Naive B cell (primary cell): ENCODE results near the gene SERHL2. TPM values are rescaled to one million over a fixed set of nuclear protein-coding genes. Genes with fewer than 3 reads are reported as not detected.
"Not testable (repeated sequence)": the region's sequence is repeated elsewhere in the genome, so short reads cannot be mapped to it uniquely, and the experiment has no call there.

Experiments
- ATAC-seq, 2 donors: fragments of 150-1000 bp; cut with Tn5 transposase; 2 replicates each; pipeline ENCODE4 v1.10.0; 2021; ENCODE audit warnings: low read depth in 2 of 2, mild to moderate bottlenecking in 2 of 2, moderate library complexity in 2 of 2
- DNase-seq: peaks from one replicate; pipeline ENCODE4 v3.0.0; 2022
- H3K27ac Mint-ChIP-seq, 6 donors: one replicate each; pipeline ENCODE4 v1.8.0; 2020 to 2022; ENCODE audit warnings: mild to moderate bottlenecking in 6 of 6, mixed read lengths in 6 of 6, moderate library complexity in 5 of 6, inconsistent platforms in 2 of 6
- H3K27me3 Mint-ChIP-seq, 3 donors: one replicate each; pipeline ENCODE4 v1.8.0; 2021 to 2022; ENCODE audit warnings: mixed read lengths in 3 of 3, mild to moderate bottlenecking in 1 of 3
- H3K36me3 Mint-ChIP-seq, 2 donors: one replicate each; pipeline ENCODE4 v1.8.0; 2020 to 2022; ENCODE audit warnings: mixed read lengths in 2 of 2, inconsistent platforms in 1 of 2, mild to moderate bottlenecking in 1 of 2
- H3K4me1 Mint-ChIP-seq, 3 donors: one replicate each; pipeline ENCODE4 v1.8.0; 2020 to 2022; ENCODE audit warnings: mixed read lengths in 3 of 3, inconsistent platforms in 1 of 3, mild to moderate bottlenecking in 1 of 3, moderate library complexity in 1 of 3
- H3K4me3 Mint-ChIP-seq, 8 donors: one replicate each; pipeline ENCODE4 v1.8.0; 2020 to 2022; ENCODE audit warnings: mild to moderate bottlenecking in 8 of 8, mixed read lengths in 8 of 8, moderate library complexity in 8 of 8, inconsistent platforms in 2 of 8
- H3K9me3 Mint-ChIP-seq, 7 donors: one replicate each; pipeline ENCODE4 v1.8.0; 2020 to 2022; ENCODE audit warnings: mixed read lengths in 7 of 7, mild to moderate bottlenecking in 5 of 7, inconsistent platforms in 2 of 7, moderate library complexity in 1 of 7
- polyA plus RNA-seq, 6 donors: library from polyadenylated mRNA; unstranded; fragments of 300-500 nt; fragmentation: Illumina TruSeq; gene quantifications; one replicate each; pipeline ENCODE4 v1.2.3, GENCODE V29; 2021; ENCODE audit warnings: low read depth in 6 of 6

SERHL2 gene
- polyA plus RNA-seq, 6 donors from 2014 or later: 4.8 to 8.4 (median 5.6) TPM; not detected in 1

DNA sequence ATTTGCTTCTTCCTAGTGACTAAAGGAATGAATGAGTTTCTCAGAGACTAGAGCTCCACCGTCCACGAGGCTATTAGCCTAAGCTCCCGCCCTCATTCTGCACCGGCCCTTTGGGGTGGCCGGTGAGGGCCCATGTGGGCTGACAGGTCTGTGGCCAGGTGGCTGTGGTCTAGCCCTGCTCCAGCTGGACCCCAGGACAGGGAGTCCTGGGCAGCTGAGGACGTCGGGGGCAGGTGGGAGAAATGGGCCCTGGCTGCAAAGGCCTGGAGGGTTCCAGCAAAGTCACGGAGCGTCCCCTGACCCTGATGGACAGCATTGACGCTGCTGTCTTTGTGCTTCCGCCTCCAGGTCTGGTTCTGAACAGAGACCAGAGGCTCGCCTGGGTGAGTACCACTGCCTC lies 12.2 kb downstream of the SERHL2 start:
- peaks cover 13 to 20% (median 16%) of the 10 kb centered on the region in 3 donors for H3K4me1 Mint-ChIP-seq
- no peaks in the 10 kb centered on the region for H3K9me3 Mint-ChIP-seq
- no peak overlapping the region for H3K4me3 Mint-ChIP-seq
- ATAC-seq (no peak), DNase-seq (no peak)
- no peaks in the 10 kb centered on the region for H3K27me3 Mint-ChIP-seq
- peaks cover 0 to 2% of the 10 kb centered on the region in 2 donors for H3K36me3 Mint-ChIP-seq
- H3K27ac Mint-ChIP-seq: peak overlapping the region in 1 of 6 donors; percentile 62

DNA sequence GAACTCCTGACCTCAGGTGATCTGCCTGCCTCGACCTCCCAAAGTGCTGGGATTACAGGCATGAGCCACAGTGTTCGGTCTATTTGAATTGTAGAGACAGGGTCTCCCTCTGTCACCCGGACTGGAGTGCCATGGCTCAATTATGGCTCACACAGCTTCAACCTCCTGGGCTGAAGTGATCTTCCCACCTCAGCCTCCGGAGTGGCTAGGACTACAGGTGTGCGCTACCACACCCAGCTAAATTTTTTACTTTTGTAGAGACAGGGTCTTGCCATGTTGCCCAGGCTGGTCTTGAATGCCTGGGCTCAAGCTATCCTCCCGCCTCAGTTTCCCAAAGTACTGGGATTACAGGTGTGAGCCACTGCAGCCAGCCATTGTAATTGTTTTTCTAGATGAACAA lies 14.2 kb downstream of the SERHL2 start:
- H3K4me1 Mint-ChIP-seq, H3K27ac Mint-ChIP-seq, H3K4me3 Mint-ChIP-seq, H3K36me3 Mint-ChIP-seq, ATAC-seq, DNase-seq, H3K27me3 Mint-ChIP-seq, H3K9me3 Mint-ChIP-seq: not testable (repeated sequence)

GRCh38 chr22:42570580-42570979 lies 16.8 kb downstream of the SERHL2 start:
- peak overlapping the region in 3 of 6 donors; percentile 6 to 93 (median 57) for H3K27ac Mint-ChIP-seq
- not testable (repeated sequence) for H3K9me3 Mint-ChIP-seq, H3K27me3 Mint-ChIP-seq, H3K4me1 Mint-ChIP-seq, ATAC-seq, DNase-seq, H3K36me3 Mint-ChIP-seq
- H3K4me3 Mint-ChIP-seq: peak overlapping the region in 1 of 8 donors; percentile 66

DNA sequence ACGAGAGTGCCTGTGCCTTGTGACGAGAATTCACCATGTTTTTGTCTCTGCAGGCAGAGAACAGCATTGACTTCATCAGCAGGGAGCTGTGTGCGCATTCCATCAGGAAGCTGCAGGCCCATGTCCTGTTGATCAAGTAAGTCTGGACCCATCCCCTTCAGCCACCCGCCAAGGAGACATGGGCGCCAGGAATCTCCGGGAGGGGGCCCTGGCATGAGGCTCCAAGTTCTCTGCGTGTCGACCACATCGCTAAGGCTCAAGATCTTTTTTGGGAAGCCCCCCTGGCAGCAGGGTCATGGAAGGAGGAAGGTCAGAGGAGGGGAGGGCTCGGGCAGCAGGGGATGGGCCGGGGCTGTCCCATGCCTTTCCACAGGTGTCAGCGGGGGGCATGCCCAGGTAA lies 17.3 kb downstream of the SERHL2 start:
- ATAC-seq, DNase-seq, H3K9me3 Mint-ChIP-seq, H3K27me3 Mint-ChIP-seq, H3K36me3 Mint-ChIP-seq, H3K4me3 Mint-ChIP-seq, H3K4me1 Mint-ChIP-seq: not testable (repeated sequence)
- H3K27ac Mint-ChIP-seq: peak overlapping the region in 1 of 6 donors; percentile 4

- not testable (repeated sequence) for DNase-seq, ATAC-seq, H3K9me3 Mint-ChIP-seq, H3K36me3 Mint-ChIP-seq, H3K4me1 Mint-ChIP-seq, H3K27me3 Mint-ChIP-seq, H3K27ac Mint-ChIP-seq, H3K4me3 Mint-ChIP-seq
Observed at GRCh38 chr22:42574046-42574445, 20.3 kb downstream of the SERHL2 start.

GRCh38 chr22:42574468-42574867 lies 20.7 kb downstream of the SERHL2 start:
- not testable (repeated sequence) for H3K27ac Mint-ChIP-seq, DNase-seq, H3K27me3 Mint-ChIP-seq, H3K4me1 Mint-ChIP-seq, ATAC-seq, H3K36me3 Mint-ChIP-seq, H3K4me3 Mint-ChIP-seq, H3K9me3 Mint-ChIP-seq

DNA sequence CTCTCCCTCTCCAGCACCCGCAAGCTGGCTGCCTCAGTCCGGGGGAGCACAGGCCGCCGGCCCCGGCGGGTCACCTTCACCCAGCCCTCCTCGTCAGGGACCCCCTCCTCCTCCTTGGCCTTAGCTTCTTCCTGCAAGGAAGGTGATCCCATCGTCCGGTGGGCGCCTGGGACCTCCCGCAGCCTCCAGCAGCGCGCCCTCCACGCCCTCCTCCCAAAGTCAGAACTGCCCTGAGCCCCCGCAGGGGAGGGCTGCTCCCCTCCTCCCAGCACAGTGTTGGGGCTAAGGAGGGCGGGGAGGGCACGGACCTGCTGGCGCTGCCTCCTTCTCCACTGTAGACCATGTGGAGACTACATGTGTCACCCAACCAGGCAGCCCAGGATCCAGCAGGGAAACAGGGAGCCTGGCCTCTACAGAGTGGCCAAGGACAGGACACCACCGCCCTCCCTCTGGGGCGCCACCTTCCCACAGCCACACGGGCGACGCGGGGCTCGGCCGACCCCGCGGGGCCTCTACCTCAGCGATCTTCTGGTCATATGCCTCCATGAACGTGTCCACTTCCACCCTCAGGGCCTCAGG lies 22.3 kb downstream of the SERHL2 start:
- not testable (repeated sequence) for DNase-seq, H3K36me3 Mint-ChIP-seq, H3K4me3 Mint-ChIP-seq, H3K4me1 Mint-ChIP-seq, H3K27me3 Mint-ChIP-seq, H3K9me3 Mint-ChIP-seq, ATAC-seq, H3K27ac Mint-ChIP-seq

- not testable (repeated sequence) for DNase-seq, ATAC-seq, H3K27ac Mint-ChIP-seq, H3K36me3 Mint-ChIP-seq, H3K9me3 Mint-ChIP-seq, H3K27me3 Mint-ChIP-seq
- H3K4me3 Mint-ChIP-seq: peak overlapping the region in 1 of 8 donors; percentile 50
- H3K4me1 Mint-ChIP-seq: peaks cover 10 to 15% (median 13%) of the 10 kb centered on the region in 3 donors
Observed at GRCh38 chr22:42577141-42577540, 23.4 kb downstream of the SERHL2 start.

- Mint-ChIP-seq H3K27ac (no peak overlapping the region), H3K27me3 (no peaks in the 10 kb centered on the region), H3K4me3 (no peak overlapping the region), H3K9me3 (no peaks in the 10 kb centered on the region), H3K4me1 (peaks cover 12 to 21% (median 17%) of the 10 kb centered on the region in 3 donors), H3K36me3 (no peaks in the 10 kb centered on the region)
- DNase-seq (no peak), ATAC-seq (no peak)
Observed at GRCh38 chr22:42577623-42578240, 24.0 kb downstream of the SERHL2 start.

GRCh38 chr22:42580040-42580439 lies 26.3 kb downstream of the SERHL2 start:
- ATAC-seq, H3K27ac Mint-ChIP-seq, H3K36me3 Mint-ChIP-seq, H3K27me3 Mint-ChIP-seq, DNase-seq, H3K9me3 Mint-ChIP-seq: not testable (repeated sequence)
- Mint-ChIP-seq H3K4me1 (peaks cover 13 to 22% (median 17%) of the 10 kb centered on the region in 3 donors), H3K4me3 (peak overlapping the region in 4 of 8 donors; percentile 36 to 61 (median 48))

GRCh38 chr22:42581194-42581761 lies 27.5 kb downstream of the SERHL2 start:
- DNase-seq, H3K27me3 Mint-ChIP-seq, H3K36me3 Mint-ChIP-seq, H3K9me3 Mint-ChIP-seq: not testable (repeated sequence)
- peak overlapping the region; percentile 87 to 97 (median 96) for H3K27ac Mint-ChIP-seq
- peak overlapping the region; percentile 95 to 98 (median 96) for H3K4me3 Mint-ChIP-seq
- peaks cover 17 to 25% (median 17%) of the 10 kb centered on the region in 3 donors for H3K4me1 Mint-ChIP-seq
- peak; percentile 56 to 57 for ATAC-seq

GRCh38 chr22:42581762-42582716 lies 28.3 kb downstream of the SERHL2 start:
- Mint-ChIP-seq H3K36me3 (peaks cover 5 to 12% of the 10 kb centered on the region in 2 donors), H3K9me3 (no peaks in the 10 kb centered on the region), H3K4me1 (peaks cover 17 to 27% (median 17%) of the 10 kb centered on the region in 3 donors), H3K27ac (peak overlapping the region; percentile 76 to 96 (median 89)), H3K27me3 (no peaks in the 10 kb centered on the region), H3K4me3 (peak overlapping the region; percentile 93 to 97 (median 96))
- DNase-seq: peak; percentile 81
- ATAC-seq: peak; percentile 85 to 87

DNA sequence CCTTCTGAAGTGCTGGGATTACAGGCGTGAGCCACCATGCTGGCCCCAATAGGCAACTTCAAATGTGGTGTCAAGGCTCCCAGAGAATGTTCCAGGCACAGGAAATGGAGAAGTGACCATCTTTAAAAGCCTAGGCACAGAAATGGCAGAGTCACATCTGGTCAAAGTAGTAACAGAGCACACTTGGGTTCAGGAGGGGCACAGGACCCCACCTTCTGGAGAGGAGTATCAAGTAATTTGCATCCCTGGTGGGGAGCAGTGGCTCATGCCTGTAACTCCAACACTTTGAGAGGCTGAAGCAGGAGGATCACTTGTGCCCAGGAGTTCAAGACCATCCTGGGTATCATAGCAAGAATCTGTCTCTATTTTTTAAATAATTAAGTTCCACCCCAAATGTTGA lies 29.2 kb downstream of the SERHL2 start:
- ATAC-seq (no peak), DNase-seq (no peak)
- Mint-ChIP-seq H3K27me3 (no peaks in the 10 kb centered on the region), H3K4me3 (peak overlapping the region in 6 of 8 donors; percentile 10 to 97 (median 94)), H3K9me3 (no peaks in the 10 kb centered on the region), H3K36me3 (peaks cover 5 to 22% of the 10 kb centered on the region in 2 donors), H3K27ac (peak overlapping the region in 2 of 6 donors; percentile 61 to 92), H3K4me1 (peaks cover 23 to 34% (median 24%) of the 10 kb centered on the region in 3 donors)
